Body of pancreas (tissue), 4 donors: ENCODE measurements around the gene TENM4.

ENCODE experiments used
- POLR2A ChIP-seq, 3 donors: fragments of 450-650 bp; IDR thresholded peaks; one replicate each; pipeline ENCODE4 v1.6.1; 2016; ENCODE audit warnings: antibody characterized with exemption in 3 of 3, mild to moderate bottlenecking in 2 of 3
- TF ChIP-seq, protein P1 (sequence below), 7 experiments: fragments of 450-650 bp in 4 of 7; fragments of 200-600 bp in 3 of 7; sonication (generic) in 3 of 7; IDR thresholded peaks; one replicate each; pipeline ENCODE4 v1.5.1; 2016 to 2019; ENCODE audit warnings: antibody characterized with exemption in 7 of 7

- TF ChIP-seq POLR2A (IDR thresholded peaks at IDR 0.05): no peak
- TF ChIP-seq, protein P1, sequence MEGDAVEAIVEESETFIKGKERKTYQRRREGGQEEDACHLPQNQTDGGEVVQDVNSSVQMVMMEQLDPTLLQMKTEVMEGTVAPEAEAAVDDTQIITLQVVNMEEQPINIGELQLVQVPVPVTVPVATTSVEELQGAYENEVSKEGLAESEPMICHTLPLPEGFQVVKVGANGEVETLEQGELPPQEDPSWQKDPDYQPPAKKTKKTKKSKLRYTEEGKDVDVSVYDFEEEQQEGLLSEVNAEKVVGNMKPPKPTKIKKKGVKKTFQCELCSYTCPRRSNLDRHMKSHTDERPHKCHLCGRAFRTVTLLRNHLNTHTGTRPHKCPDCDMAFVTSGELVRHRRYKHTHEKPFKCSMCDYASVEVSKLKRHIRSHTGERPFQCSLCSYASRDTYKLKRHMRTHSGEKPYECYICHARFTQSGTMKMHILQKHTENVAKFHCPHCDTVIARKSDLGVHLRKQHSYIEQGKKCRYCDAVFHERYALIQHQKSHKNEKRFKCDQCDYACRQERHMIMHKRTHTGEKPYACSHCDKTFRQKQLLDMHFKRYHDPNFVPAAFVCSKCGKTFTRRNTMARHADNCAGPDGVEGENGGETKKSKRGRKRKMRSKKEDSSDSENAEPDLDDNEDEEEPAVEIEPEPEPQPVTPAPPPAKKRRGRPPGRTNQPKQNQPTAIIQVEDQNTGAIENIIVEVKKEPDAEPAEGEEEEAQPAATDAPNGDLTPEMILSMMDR (IDR thresholded peaks at IDR 0.05): no peak
These were observed 656.3 kb downstream of the TENM4 start for GRCh38 chr11:78784321-78785061.
